ENCODE measurements around the gene PDGFC. TPM values are rescaled to one million over a fixed set of nuclear protein-coding genes. Genes with fewer than 3 reads are reported as not detected.
A peak's percentile ranks its signal among the peaks of the same experiment; 100 is the strongest.

PDGFC gene
- total and polyA plus RNA-seq, 9 donors, result 18.6 to 58.0 (median 36.2) TPM

DNA sequence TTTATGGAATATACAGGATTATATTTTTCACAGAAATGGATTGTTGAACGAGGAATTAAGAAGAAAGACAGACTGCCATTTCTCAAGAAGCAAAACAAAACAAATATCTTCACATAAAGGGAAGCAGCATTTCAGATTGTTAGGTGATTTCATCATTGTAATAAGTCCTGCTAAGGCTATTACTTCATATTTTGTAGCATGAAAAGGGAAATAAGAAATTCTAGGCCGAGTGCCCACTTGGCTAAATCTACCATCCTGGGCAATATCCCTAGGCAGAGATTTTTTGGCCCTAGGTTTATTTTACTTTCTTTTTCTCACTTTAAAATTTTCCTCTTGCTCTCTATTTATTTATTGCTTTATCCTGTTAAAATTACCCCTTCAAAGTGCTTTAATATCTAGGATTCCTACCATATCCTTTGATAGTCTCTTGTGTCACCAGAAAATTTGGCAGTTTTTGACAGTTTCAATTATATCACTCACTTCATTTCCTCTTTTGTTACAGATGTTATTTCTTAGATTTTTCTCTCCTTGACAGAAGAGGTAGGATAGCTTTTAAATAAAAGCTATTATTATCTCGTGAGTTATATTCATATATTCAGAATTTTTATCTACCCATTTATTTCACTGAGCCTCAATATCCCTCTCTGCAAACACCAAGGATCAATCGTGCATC is 142.3 kb downstream of the PDGFC start:
- H3K4me3 ChIP-seq, result no peak overlapping the region
- intact Hi-C loops (cut with DNase I), result no loop called here
- TF ChIP-seq, protein P1, sequence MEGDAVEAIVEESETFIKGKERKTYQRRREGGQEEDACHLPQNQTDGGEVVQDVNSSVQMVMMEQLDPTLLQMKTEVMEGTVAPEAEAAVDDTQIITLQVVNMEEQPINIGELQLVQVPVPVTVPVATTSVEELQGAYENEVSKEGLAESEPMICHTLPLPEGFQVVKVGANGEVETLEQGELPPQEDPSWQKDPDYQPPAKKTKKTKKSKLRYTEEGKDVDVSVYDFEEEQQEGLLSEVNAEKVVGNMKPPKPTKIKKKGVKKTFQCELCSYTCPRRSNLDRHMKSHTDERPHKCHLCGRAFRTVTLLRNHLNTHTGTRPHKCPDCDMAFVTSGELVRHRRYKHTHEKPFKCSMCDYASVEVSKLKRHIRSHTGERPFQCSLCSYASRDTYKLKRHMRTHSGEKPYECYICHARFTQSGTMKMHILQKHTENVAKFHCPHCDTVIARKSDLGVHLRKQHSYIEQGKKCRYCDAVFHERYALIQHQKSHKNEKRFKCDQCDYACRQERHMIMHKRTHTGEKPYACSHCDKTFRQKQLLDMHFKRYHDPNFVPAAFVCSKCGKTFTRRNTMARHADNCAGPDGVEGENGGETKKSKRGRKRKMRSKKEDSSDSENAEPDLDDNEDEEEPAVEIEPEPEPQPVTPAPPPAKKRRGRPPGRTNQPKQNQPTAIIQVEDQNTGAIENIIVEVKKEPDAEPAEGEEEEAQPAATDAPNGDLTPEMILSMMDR (IDR thresholded peaks at IDR 0.05), result no peak
- TF ChIP-seq EP300 (IDR thresholded peaks at IDR 0.05) (no peak), POLR2A (IDR thresholded peaks at IDR 0.05) (no peak)
- H3K27ac ChIP-seq, result peak overlapping the region in 1 of 2 donors; percentile 26
- no peaks in the 10 kb centered on the region for H3K9me3 ChIP-seq
- WGBS, 3 donors, result 36 to 41% (median 39%) methylated on average over 4 of the region's 4 CpGs
- peak in 3 of 5 donors; percentile 23 to 46 (median 36) for DNase-seq
- H3K36me3 ChIP-seq, result no peaks in the 10 kb centered on the region
- no peaks in the 10 kb centered on the region for H3K4me1 ChIP-seq (ENCODE audit: insufficient read depth)
- H3K27me3 ChIP-seq, result no peaks in the 10 kb centered on the region

DNA sequence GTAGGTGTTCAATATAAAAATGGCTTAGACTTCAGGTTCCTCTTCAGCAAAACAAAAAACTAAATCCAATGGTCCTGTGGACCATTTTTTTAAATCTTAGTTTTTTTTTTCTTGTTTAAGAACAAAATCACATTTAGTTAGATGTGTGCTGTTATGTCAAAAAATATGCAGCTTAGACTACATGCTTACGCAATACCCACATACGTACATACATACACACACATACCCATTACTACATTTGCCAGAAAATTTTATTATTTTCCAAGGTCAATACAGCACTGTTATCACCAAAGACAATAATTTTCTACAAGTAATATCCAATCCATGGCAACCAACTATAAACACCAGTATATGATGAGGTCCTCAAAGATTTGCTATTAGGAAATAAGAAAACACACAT is 144.1 kb downstream of the PDGFC start:
- Histone ChIP-seq H3K9me3 (no peaks in the 10 kb centered on the region), H3K27me3 (no peaks in the 10 kb centered on the region), H3K27ac (no peak overlapping the region), H3K36me3 (no peaks in the 10 kb centered on the region), H3K4me3 (no peak overlapping the region), H3K4me1 (ENCODE audit: insufficient read depth) (no peaks in the 10 kb centered on the region)
- WGBS, 3 donors, result 79 to 98% (median 94%) methylated on average over 2 of the region's 2 CpGs
- TF ChIP-seq, protein P1 (IDR thresholded peaks at IDR 0.05), result no peak
- no peak for TF ChIP-seq EP300 (IDR thresholded peaks at IDR 0.05)
- TF ChIP-seq POLR2A (IDR thresholded peaks at IDR 0.05), result no peak
- intact Hi-C loops (cut with DNase I), result no loop called here
- DNase-seq, result no peak

DNA sequence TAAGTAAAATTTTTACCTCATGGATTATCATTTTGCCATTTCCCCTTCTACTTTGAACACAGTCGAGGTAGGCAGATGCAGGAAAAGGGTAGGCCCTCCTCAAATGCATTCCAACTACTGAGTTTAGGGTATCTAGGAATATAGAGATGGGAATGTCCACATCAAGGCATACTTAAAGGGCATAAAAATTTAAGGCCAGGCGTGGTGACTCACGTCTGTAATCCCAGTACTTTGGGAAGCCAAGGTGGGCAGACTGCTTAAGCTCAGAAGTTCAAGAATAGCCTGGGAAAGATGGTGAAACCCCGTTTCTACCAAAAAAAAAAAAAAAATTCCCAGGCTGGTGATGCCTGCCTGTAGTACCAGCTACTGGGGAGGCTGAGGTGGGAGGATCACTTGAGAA is 146.5 kb downstream of the PDGFC start:
- TF ChIP-seq EP300 (IDR thresholded peaks at IDR 0.05) (no peak), POLR2A (IDR thresholded peaks at IDR 0.05) (no peak)
- TF ChIP-seq, protein P1 (IDR thresholded peaks at IDR 0.05), result no peak
- intact Hi-C loops (cut with DNase I), result no loop called here
- Histone ChIP-seq H3K27ac (no peak overlapping the region), H3K4me1 (ENCODE audit: insufficient read depth) (peaks cover 3% of the 10 kb centered on the region), H3K4me3 (no peak overlapping the region), H3K27me3 (no peaks in the 10 kb centered on the region), H3K36me3 (no peaks in the 10 kb centered on the region), H3K9me3 (no peaks in the 10 kb centered on the region)
- DNase-seq, result no peak
- WGBS, 3 donors, result 92 to 95% (median 93%) methylated on average over 4 of the region's 4 CpGs

DNA sequence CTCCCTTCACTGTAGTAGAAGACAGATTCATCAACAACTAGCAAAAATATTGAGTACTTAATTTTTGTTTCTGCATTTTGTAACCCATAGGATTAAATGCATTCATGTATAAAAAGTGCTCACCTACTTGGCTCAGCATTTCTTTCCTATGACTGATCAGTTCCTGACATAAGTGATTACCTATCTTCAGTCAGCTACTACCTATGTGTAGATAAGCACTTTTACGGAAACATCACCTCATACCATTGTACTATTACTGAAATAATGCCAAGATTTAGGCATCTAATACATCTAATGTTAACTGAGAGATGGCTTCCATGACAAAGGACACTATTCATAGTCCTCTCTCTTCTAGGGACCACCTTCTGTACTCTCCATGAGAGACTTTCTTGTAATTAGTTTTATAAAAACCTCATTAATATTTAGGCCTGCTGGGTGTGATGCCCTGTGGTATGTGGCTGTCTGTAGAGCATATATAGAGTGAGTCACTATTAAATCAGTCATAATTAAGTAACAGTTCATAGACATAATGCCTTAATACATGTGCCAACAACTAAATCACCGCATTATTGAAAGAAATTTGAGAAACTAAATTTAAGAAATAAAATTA is 147.0 kb downstream of the PDGFC start:
- Histone ChIP-seq H3K27ac (no peak overlapping the region), H3K4me1 (ENCODE audit: insufficient read depth) (peaks cover 3% of the 10 kb centered on the region), H3K27me3 (no peaks in the 10 kb centered on the region), H3K9me3 (no peaks in the 10 kb centered on the region), H3K36me3 (no peaks in the 10 kb centered on the region), H3K4me3 (no peak overlapping the region)
- intact Hi-C loops (cut with DNase I), result no loop called here
- no peak for TF ChIP-seq EP300 (IDR thresholded peaks at IDR 0.05)
- no peak for TF ChIP-seq POLR2A (IDR thresholded peaks at IDR 0.05)
- TF ChIP-seq, protein P1 (IDR thresholded peaks at IDR 0.05), result no peak
- 93 to 99% (median 96%) methylated on average over 2 of the region's 2 CpGs for WGBS, 3 donors
- no peak for DNase-seq
